ENCODE measurements around the gene COLQ. TPM values are rescaled to one million over a fixed set of nuclear protein-coding genes. Genes with fewer than 3 reads are reported as not detected.

Gene COLQ
- total RNA-seq, 1 experiment from 2014 or later, result 1.5 TPM

DNA sequence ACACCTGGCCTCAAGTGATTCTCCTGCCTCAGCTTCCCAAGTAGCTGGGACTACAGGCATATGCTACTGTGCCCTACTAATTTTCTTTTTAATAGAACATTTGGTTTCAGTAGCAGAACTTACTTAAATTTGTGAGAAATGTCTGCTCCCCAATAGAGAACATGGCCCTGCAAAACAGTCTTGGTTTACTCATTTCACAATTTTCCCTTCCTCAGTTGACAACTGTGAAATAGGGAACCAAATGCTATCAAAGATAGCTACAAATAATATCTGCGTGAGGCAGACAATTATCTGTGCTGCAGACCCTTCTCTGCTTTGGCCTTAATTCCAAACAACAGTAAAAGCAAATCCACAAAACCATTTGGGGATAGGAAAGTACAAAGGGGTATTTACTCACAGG lies 116.7 kb downstream of the COLQ start:
- H3K27me3 ChIP-seq (ENCODE audit: low read length), result no peaks in the 10 kb centered on the region
- intact Hi-C loops (cut with micrococcal nuclease), result loop anchor here (1.0 to 5.0 kb wide), 4 partner anchors 26 to 297 kb away; no protein-coding TSS in a partner anchor
- H3K9me2 ChIP-seq (replicated peaks; ENCODE audit: low read length), result no peaks in the 10 kb centered on the region
- H4K20me1 ChIP-seq (ENCODE audit: low read length), result no peaks in the 10 kb centered on the region
- CTCF ChIA-PET, result interaction anchor here (0.6 to 2.2 kb wide), 5 partner anchors 18 to 341 kb away, joined by 3 to 46 read pairs (median 3); no protein-coding TSS in a partner anchor
- no peaks in the 10 kb centered on the region for H3K9me3 ChIP-seq (ENCODE audit: low read length)
- TF ChIP-seq EZH2phosphoT487 (IDR thresholded peaks at IDR 0.05; ENCODE audit: borderline replicate concordance, low read length) (no peak), EZH2 (IDR thresholded peaks at IDR 0.05; ENCODE audit: low read length, unreplicated experiment) (no peak)
- TF ChIP-seq, protein P1, sequence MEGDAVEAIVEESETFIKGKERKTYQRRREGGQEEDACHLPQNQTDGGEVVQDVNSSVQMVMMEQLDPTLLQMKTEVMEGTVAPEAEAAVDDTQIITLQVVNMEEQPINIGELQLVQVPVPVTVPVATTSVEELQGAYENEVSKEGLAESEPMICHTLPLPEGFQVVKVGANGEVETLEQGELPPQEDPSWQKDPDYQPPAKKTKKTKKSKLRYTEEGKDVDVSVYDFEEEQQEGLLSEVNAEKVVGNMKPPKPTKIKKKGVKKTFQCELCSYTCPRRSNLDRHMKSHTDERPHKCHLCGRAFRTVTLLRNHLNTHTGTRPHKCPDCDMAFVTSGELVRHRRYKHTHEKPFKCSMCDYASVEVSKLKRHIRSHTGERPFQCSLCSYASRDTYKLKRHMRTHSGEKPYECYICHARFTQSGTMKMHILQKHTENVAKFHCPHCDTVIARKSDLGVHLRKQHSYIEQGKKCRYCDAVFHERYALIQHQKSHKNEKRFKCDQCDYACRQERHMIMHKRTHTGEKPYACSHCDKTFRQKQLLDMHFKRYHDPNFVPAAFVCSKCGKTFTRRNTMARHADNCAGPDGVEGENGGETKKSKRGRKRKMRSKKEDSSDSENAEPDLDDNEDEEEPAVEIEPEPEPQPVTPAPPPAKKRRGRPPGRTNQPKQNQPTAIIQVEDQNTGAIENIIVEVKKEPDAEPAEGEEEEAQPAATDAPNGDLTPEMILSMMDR (conservative IDR thresholded peaks at IDR 0.05; ENCODE audit: low read depth, low read length), result no peak
- H2AFZ ChIP-seq (ENCODE audit: low read length), result no peak overlapping the region
- ATAC-seq (no peak), DNase-seq (no peak)
- no peaks in the 10 kb centered on the region for H3K79me2 ChIP-seq (ENCODE audit: low read length)
- H3F3A ChIP-seq (ENCODE audit: low read length, unreplicated experiment), result no peaks in the 10 kb centered on the region
- H3K27ac ChIP-seq (ENCODE audit: low read length), result no peak overlapping the region
- no TSS peak for BruUV-seq (replicated peaks)
- peaks cover 8% of the 10 kb centered on the region for H3K4me1 ChIP-seq (ENCODE audit: insufficient read depth, low read length)
- POLR2A ChIA-PET (ENCODE audit: unreplicated experiment), result interaction anchor here (0.6 kb wide), 1 partner anchor 137 kb away, joined by 3 read pairs; no protein-coding TSS in a partner anchor
- H3K36me3 ChIP-seq (ENCODE audit: low read depth, low read length), result peaks cover 3% of the 10 kb centered on the region; the same call in 1 of the 2 replicates
- H3K4me3 ChIP-seq (ENCODE audit: low read length), result no peak overlapping the region
- H3K9ac ChIP-seq (ENCODE audit: low read length), result no peak overlapping the region
- no peak overlapping the region for H3K4me2 ChIP-seq (ENCODE audit: low read length)

DNA sequence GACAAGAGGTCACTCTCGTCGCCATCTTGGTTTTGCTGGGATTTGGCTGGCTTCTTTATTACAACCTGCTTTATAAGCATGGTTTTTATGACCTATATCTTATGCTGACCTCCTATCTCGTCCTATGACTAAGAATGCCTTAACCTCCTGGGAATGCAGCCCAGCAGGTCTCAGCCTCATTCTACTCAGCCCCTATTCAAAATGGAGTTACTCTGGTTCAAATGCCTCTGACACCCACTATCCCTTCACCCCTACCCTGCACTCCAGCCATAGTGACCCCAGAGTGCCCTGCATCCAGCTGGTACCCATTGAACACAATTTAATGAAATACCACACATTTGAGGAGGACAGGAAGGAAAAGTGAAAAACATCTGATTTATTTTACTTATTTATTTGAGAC lies 117.5 kb downstream of the COLQ start:
- Histone ChIP-seq H4K20me1 (ENCODE audit: low read length) (no peaks in the 10 kb centered on the region), H3K27ac (ENCODE audit: low read length) (no peak overlapping the region), H3K9me3 (ENCODE audit: low read length) (no peaks in the 10 kb centered on the region), H3K9me2 (replicated peaks; ENCODE audit: low read length) (no peaks in the 10 kb centered on the region), H3K4me2 (ENCODE audit: low read length) (no peak overlapping the region), H3K27me3 (ENCODE audit: low read length) (no peaks in the 10 kb centered on the region), H3K9ac (ENCODE audit: low read length) (no peak overlapping the region), H3K4me3 (ENCODE audit: low read length) (no peak overlapping the region), H3K79me2 (ENCODE audit: low read length) (no peaks in the 10 kb centered on the region), H3K36me3 (ENCODE audit: low read depth, low read length) (no peaks in the 10 kb centered on the region), H2AFZ (ENCODE audit: low read length) (no peak overlapping the region), H3K4me1 (ENCODE audit: insufficient read depth, low read length) (peaks cover 8% of the 10 kb centered on the region), H3F3A (ENCODE audit: low read length, unreplicated experiment) (no peaks in the 10 kb centered on the region)
- DNase-seq (peak; percentile 22), ATAC-seq (no peak)
- intact Hi-C loops (cut with micrococcal nuclease), result no loop called here
- ChIA-PET CTCF (interaction anchor here (2.2 kb wide), 1 partner anchor 135 kb away, joined by 46 read pairs; no protein-coding TSS in a partner anchor), POLR2A (ENCODE audit: unreplicated experiment) (no interaction called here)
- no TSS peak for BruUV-seq (replicated peaks)
- TF ChIP-seq, protein P1 (conservative IDR thresholded peaks at IDR 0.05; ENCODE audit: low read depth, low read length), result no peak
- TF ChIP-seq EZH2phosphoT487 (IDR thresholded peaks at IDR 0.05; ENCODE audit: borderline replicate concordance, low read length) (no peak), EZH2 (IDR thresholded peaks at IDR 0.05; ENCODE audit: low read length, unreplicated experiment) (no peak)

DNA sequence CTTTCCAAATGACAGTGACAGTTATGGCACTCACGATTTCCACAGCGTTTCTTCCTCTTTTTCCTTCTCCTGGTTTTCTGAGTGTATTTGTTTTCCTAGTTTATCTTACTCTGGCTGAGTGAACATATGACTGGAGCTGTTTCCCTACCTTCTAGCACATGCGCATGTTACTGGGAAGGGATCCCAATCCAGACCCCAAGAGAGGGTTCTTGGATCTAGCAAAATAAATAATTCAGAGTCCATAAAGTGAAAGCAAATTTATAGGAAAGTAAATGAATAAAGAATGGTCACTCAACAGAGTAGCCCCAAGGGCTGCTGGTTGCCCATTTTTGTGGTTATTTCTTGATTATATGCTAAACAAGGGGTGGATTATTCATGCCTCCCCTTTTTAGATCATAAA lies 118.0 kb downstream of the COLQ start:
- H3K4me1 ChIP-seq (ENCODE audit: insufficient read depth, low read length), result peaks cover 8% of the 10 kb centered on the region
- H3K4me3 ChIP-seq (ENCODE audit: low read length), result no peak overlapping the region
- ATAC-seq (no peak), DNase-seq (no peak)
- no peak overlapping the region for H2AFZ ChIP-seq (ENCODE audit: low read length)
- H3K36me3 ChIP-seq (ENCODE audit: low read depth, low read length), result no peaks in the 10 kb centered on the region
- BruUV-seq (replicated peaks), result no TSS peak
- H3K4me2 ChIP-seq (ENCODE audit: low read length), result no peak overlapping the region
- ChIA-PET CTCF (no interaction called here), POLR2A (ENCODE audit: unreplicated experiment) (no interaction called here)
- no peaks in the 10 kb centered on the region for H3F3A ChIP-seq (ENCODE audit: low read length, unreplicated experiment)
- no peak overlapping the region for H3K9ac ChIP-seq (ENCODE audit: low read length)
- no peaks in the 10 kb centered on the region for H3K27me3 ChIP-seq (ENCODE audit: low read length)
- no peak overlapping the region for H3K27ac ChIP-seq (ENCODE audit: low read length)
- no peaks in the 10 kb centered on the region for H3K9me3 ChIP-seq (ENCODE audit: low read length)
- intact Hi-C loops (cut with micrococcal nuclease), result no loop called here
- no peaks in the 10 kb centered on the region for H4K20me1 ChIP-seq (ENCODE audit: low read length)
- no peaks in the 10 kb centered on the region for H3K79me2 ChIP-seq (ENCODE audit: low read length)
- no peak for TF ChIP-seq EZH2 (IDR thresholded peaks at IDR 0.05; ENCODE audit: low read length, unreplicated experiment)
- TF ChIP-seq, protein P1 (conservative IDR thresholded peaks at IDR 0.05; ENCODE audit: low read depth, low read length), result no peak
- no peak for TF ChIP-seq EZH2phosphoT487 (IDR thresholded peaks at IDR 0.05; ENCODE audit: borderline replicate concordance, low read length)
- H3K9me2 ChIP-seq (replicated peaks; ENCODE audit: low read length), result no peaks in the 10 kb centered on the region
